Neuron (in vitro differentiated cells): Measurements from ENCODE around the gene RGS9.
"Not testable (repeated sequence)": the region's sequence is repeated elsewhere in the genome, so short reads cannot be mapped to it uniquely, and the experiment has no call there.

Source experiments
- H2AFZ ChIP-seq: one replicate; pipeline ENCODE4 v1.6.1; 2013; ENCODE audit warnings: low read depth, mild to moderate bottlenecking, inconsistent platforms, low read length, moderate library complexity
- H3K27me3 ChIP-seq: one replicate; pipeline ENCODE4 v1.6.1; 2013; ENCODE audit warnings: low read length; ENCODE audit not compliant: insufficient read depth
- H3K36me3 ChIP-seq: one replicate; pipeline ENCODE4 v1.6.1; 2013; ENCODE audit warnings: low read length; ENCODE audit not compliant: insufficient read depth
- H3K4me1 ChIP-seq: one replicate; pipeline ENCODE4 v1.6.1; 2013; ENCODE audit warnings: low read length; ENCODE audit not compliant: insufficient read depth
- H3K4me3 ChIP-seq: 2 replicates; pipeline ENCODE4 v1.5.1; 2013; ENCODE audit warnings: mild to moderate bottlenecking, low read length, moderate library complexity
- H3K9me3 ChIP-seq: one replicate; pipeline ENCODE4 v1.6.1; 2013; ENCODE audit warnings: low read length

RGS9 gene

DNA sequence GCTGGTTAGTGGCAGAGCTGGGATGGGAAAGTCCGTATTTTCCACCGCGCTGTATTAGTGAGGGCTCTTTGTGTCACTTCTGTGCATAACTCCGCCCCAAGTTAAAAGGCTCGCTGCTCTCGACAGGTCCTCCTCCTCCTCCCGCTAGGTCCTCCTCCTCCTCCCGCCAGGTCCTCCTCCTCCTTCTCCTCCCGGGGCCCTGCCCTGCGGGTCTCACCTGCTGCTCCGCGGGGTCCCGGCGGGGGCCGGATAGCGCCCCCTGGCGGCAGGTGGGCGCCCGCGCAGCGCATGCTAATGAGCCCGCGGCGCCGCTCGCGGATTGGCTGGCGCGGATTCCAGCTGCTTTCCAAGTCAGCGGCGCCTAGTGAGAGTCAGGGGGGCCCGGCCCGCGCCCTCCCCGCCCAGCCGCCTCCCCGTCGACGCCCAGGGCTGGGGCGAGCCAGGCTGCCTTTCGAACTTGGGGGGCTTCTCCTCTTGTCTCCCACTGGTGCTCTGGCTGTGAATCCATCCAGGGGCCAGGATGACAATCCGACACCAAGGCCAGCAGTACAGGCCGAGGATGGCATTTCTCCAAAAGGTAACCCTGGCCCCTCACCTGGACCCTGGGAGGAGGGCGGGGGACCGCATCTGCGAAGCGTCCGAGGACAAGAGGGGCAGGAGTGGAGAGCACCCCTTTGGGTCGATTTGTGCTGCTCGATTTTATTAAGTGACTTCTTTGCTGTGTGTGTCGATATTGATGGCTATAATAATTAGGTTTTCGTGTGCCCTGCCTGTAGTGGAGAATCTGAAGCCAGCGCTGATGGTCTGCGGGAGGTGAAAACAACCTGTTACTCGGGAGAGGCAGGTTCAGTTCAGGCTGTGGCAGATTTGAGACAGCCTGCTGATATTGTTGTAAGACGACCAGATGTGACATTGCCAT, at the start of gene RGS9:
RGS9 (plus strand) TSS at position 350 of the 919 bp plus-strand sequence; CDS start at position 521, 171 bp downstream.
- H3K27me3 ChIP-seq, result peaks cover 13% of the 10 kb centered on the region
- no peaks in the 10 kb centered on the region for H3K9me3 ChIP-seq
- H3K36me3 ChIP-seq, result no peaks in the 10 kb centered on the region
- peak within 1 kb of the TSS; percentile 11 for H2AFZ ChIP-seq
- H3K4me1 ChIP-seq, result peaks cover 6% of the 10 kb centered on the region
- no peak within 1 kb of the TSS for H3K4me3 ChIP-seq

DNA sequence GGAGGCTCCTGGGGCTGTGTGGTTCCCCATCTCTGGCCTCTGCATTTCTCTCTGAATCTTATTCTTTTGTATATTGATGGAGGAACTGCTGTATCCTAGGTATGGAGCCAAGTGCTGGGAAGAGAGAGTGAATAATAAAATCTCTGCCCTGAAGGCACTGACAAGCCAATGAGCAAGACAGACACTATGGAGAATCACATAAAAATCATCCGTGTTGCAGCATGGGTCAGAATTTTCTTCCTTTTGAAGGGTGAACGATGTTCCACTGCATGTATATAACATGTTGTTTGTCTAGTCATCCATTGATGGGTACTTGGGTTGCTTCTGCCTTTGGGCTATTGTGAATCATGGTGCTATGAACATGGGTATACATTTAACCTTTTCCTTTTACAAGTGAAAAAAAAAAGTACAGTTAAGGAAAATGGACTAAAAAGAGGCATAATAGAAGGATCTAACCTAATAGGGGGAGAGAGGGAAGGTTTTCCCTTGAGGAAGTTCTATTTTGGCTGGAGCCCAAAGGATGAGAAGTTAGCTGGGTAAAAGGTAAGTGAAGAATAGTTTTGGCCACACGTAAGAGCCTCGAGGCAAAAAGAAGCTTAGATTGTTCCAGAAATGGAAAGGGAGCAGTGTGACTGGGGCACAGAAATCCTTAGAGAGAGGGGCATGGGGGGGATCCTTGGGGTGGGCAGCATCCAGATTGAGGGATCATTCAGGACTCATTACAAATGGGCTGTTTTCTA, 48.4 kb upstream of the RGS9 start:
- peaks cover 7% of the 10 kb centered on the region for H3K27me3 ChIP-seq
- H3K36me3 ChIP-seq, result no peaks in the 10 kb centered on the region
- H3K9me3 ChIP-seq, result no peaks in the 10 kb centered on the region

GRCh38 chr17:65092262-65092661, 44.9 kb upstream of the RGS9 start:
- no peak overlapping the region for H3K4me3 ChIP-seq
- peaks cover 7% of the 10 kb centered on the region for H3K27me3 ChIP-seq
- H3K9me3 ChIP-seq, result no peaks in the 10 kb centered on the region
- H2AFZ ChIP-seq, result no peak overlapping the region
- no peaks in the 10 kb centered on the region for H3K36me3 ChIP-seq
- H3K4me1 ChIP-seq, result no peaks in the 10 kb centered on the region

More for the DNA sequence above, 48.4 kb upstream of the RGS9 start:
- Histone ChIP-seq H2AFZ (no peak overlapping the region), H3K4me3 (no peak overlapping the region), H3K4me1 (no peaks in the 10 kb centered on the region)

- not testable (repeated sequence) for H3K4me1 ChIP-seq, H3K4me3 ChIP-seq, H2AFZ ChIP-seq, H3K27me3 ChIP-seq, H3K9me3 ChIP-seq, H3K36me3 ChIP-seq
These were observed 44.3 kb upstream of the RGS9 start for GRCh38 chr17:65092721-65093356.

- H3K9me3 ChIP-seq, result no peaks in the 10 kb centered on the region
- H3K27me3 ChIP-seq, result peaks cover 7% of the 10 kb centered on the region
- no peaks in the 10 kb centered on the region for H3K36me3 ChIP-seq
- H3K4me1 ChIP-seq, result no peaks in the 10 kb centered on the region
- H2AFZ ChIP-seq, result no peak overlapping the region
- H3K4me3 ChIP-seq, result no peak overlapping the region
These were observed 43.2 kb upstream of the RGS9 start for GRCh38 chr17:65093930-65094329.

DNA sequence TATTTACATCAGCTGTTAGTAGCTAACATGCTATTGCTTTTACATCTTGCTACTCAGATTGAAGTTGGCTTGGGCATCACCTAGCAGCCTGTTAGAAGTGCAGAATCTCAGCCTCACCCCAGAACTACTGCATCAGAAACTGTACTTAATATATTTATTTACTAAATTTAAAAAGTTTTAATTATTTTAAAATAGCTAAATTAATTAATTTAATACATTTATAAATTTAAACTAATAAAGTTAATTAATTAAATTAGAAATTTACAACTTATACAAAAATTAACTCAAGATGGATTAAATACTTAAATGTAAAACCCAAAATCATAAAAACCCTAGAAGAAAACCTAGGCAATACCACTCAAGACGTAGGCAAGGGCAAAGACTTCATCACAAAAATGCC, 41.7 kb upstream of the RGS9 start:
- Histone ChIP-seq H3K9me3 (no peaks in the 10 kb centered on the region), H3K4me3 (no peak overlapping the region), H3K4me1 (no peaks in the 10 kb centered on the region), H2AFZ (no peak overlapping the region), H3K36me3 (no peaks in the 10 kb centered on the region), H3K27me3 (peaks cover 2% of the 10 kb centered on the region)

- H3K36me3 ChIP-seq, H3K4me1 ChIP-seq, H3K9me3 ChIP-seq, H3K27me3 ChIP-seq, H3K4me3 ChIP-seq, H2AFZ ChIP-seq: not testable (repeated sequence)
These were observed 40.8 kb upstream of the RGS9 start for GRCh38 chr17:65096382-65096781.

DNA sequence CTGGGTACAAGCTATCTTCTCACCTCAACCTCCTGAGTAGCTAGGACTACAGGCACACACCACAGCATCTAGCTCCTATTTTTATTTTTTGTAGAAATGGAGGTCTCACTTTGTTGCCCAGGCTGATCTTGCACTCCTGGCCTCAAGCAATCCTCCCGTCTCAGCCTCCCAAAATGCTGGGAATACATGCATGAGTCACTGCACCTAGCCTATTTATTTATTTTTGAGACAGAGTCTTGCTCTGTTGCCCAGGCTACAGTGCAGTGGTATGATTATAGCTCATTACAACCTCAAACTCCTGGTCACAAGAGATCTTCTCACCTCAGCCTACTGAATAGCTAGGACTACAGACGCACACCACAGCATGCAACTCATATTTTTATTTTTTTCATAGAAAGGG, 40.1 kb upstream of the RGS9 start:
- H2AFZ ChIP-seq, result no peak overlapping the region
- no peaks in the 10 kb centered on the region for H3K27me3 ChIP-seq
- no peaks in the 10 kb centered on the region for H3K4me1 ChIP-seq
- H3K36me3 ChIP-seq, result no peaks in the 10 kb centered on the region
- H3K4me3 ChIP-seq, result no peak overlapping the region
- H3K9me3 ChIP-seq, result no peaks in the 10 kb centered on the region

DNA sequence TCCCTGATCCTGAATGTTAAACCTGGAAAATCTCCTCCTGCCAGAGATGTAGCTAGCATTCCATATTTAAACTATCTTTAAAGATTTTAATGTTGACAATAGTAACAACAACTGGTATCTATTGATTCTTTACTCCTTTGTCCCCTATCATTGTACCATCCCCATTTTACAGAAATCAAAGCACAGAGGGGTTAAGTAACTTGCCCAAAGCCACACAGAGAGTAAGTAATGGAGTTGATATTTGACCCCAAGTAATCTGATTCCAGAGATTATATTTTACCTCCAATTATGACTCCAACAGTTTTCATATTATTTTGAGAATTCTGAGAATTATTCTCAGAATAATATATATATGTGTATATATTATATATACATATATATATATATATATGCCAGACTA, 37.7 kb upstream of the RGS9 start:
- Histone ChIP-seq H3K27me3 (no peaks in the 10 kb centered on the region), H3K4me1 (no peaks in the 10 kb centered on the region), H2AFZ (no peak overlapping the region), H3K9me3 (no peaks in the 10 kb centered on the region), H3K4me3 (no peak overlapping the region), H3K36me3 (no peaks in the 10 kb centered on the region)

- Histone ChIP-seq H3K4me3 (no peak overlapping the region), H3K27me3 (no peaks in the 10 kb centered on the region), H3K36me3 (no peaks in the 10 kb centered on the region), H3K4me1 (no peaks in the 10 kb centered on the region), H3K9me3 (no peaks in the 10 kb centered on the region), H2AFZ (peak overlapping the region; percentile 52)
These were observed 37.2 kb upstream of the RGS9 start for GRCh38 chr17:65099941-65100315.

DNA sequence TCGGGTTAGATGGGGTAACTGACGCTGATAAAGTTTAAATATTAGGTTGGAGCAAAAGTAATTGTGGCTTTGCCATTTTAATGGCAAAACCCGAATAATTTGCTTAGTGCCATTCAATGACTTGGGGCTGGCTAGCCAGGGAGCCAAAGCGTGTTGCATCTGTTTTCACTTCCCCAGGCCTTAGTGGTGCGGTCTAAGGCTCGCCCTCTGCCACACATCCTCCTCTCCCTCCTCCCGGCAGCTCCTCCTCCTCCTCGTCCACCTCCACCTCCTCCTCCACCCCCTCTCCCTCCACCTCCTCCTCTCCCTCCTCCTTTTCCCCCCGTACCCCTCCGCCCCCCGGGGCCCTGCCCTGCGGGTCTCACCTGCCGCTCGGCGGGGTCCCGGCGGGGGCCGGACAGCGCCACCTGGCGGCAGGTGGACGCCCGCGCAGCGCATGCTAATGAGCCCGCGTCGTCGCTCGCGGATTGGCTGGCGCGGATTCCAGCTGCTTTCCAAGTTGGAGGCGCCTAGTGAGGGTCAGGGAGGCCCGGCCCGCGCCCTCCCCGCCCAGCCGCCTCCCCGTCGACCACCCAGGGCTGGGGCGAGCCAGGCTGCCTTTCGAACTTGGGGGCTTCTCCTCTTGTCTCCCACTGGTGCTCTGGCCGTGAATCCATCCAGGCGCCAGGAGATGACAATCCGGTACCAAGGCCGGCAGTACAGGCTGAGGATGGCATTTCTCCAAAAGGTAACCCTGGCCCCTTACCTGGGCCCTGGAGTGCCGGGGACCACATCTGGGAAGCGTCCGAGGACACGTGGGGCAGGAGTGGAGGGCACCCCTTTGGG, 36.6 kb upstream of the RGS9 start:
- no peaks in the 10 kb centered on the region for H3K36me3 ChIP-seq
- no peaks in the 10 kb centered on the region for H3K27me3 ChIP-seq
- H3K4me3 ChIP-seq, result peak overlapping the region; percentile 41
- peak overlapping the region; percentile 52 for H2AFZ ChIP-seq
- H3K4me1 ChIP-seq, result peaks cover under 1% of the 10 kb centered on the region
- H3K9me3 ChIP-seq, result no peaks in the 10 kb centered on the region

DNA sequence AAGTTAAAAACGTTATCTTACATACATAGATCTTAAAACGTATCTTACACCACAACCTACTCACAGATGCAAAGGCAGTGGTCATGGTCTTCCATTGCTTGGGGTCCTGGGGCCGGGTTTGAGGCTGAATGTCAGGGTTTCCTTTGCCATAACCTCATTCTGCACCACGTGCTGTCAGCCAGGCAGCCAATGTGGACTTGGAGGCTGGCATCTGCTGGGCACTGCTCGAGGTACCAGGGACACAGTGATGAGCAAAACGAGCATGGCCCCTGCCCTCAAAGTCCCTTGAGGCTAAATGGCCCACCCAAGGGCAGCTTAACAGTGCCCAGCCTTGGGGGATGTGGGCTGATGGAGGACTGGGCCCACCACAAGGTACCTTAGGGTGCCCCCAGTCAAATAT, 35.8 kb upstream of the RGS9 start:
- Histone ChIP-seq H3K36me3 (no peaks in the 10 kb centered on the region), H3K4me1 (peaks cover 9% of the 10 kb centered on the region), H3K4me3 (no peak overlapping the region), H2AFZ (no peak overlapping the region), H3K27me3 (no peaks in the 10 kb centered on the region), H3K9me3 (no peaks in the 10 kb centered on the region)
